ENCODE results near the gene UBE3A. TPM values are rescaled to one million over a fixed set of nuclear protein-coding genes. Genes with fewer than 3 reads are reported as not detected.

Gene UBE3A
- polyA plus RNA-seq, 1 of the 3 experiments (the other 2 are of a cell fraction): 9.7 TPM

DNA sequence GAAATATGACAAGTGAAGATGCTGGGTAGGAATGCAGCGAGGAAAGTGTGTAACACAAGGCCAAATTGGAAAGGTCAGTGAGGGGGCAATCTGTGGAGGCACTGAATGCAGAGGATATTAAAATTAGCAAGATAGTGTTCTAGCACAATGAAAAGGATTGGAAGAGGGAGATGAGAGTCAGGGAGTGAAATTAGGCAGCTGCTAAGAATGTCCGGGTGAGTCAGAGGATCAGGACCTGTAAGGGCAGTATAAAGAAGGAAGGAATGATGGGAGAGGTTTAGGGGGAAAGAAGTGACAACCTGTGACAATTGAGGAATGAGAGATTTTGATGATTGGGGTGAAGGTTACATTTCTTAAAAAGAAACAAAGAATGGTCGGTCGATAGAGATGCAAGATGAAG is 103.5 kb downstream of the UBE3A start:
- TF ChIP-seq CHD2 (IDR thresholded peaks at IDR 0.05; ENCODE audit: low read length, partially characterized antibody) (no peak), EP300 (IDR thresholded peaks at IDR 0.05; ENCODE audit: borderline replicate concordance in 1 of 2, low read depth in 1 of 2, low read length in 1 of 2) (no peak), GABPA (IDR thresholded peaks at IDR 0.05; ENCODE audit: low read depth) (no peak), RFX5 (IDR thresholded peaks at IDR 0.05; ENCODE audit: low read length) (no peak), GATA2 (CRISPR knock-in tag; IDR thresholded peaks at IDR 0.05) (no peak), TCF12 (IDR thresholded peaks at IDR 0.05) (no peak), YY1 (IDR thresholded peaks at IDR 0.05; ENCODE audit: low read depth) (no peak)
- TF ChIP-seq, protein P1, sequence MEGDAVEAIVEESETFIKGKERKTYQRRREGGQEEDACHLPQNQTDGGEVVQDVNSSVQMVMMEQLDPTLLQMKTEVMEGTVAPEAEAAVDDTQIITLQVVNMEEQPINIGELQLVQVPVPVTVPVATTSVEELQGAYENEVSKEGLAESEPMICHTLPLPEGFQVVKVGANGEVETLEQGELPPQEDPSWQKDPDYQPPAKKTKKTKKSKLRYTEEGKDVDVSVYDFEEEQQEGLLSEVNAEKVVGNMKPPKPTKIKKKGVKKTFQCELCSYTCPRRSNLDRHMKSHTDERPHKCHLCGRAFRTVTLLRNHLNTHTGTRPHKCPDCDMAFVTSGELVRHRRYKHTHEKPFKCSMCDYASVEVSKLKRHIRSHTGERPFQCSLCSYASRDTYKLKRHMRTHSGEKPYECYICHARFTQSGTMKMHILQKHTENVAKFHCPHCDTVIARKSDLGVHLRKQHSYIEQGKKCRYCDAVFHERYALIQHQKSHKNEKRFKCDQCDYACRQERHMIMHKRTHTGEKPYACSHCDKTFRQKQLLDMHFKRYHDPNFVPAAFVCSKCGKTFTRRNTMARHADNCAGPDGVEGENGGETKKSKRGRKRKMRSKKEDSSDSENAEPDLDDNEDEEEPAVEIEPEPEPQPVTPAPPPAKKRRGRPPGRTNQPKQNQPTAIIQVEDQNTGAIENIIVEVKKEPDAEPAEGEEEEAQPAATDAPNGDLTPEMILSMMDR (IDR thresholded peaks at IDR 0.05): no peak
- TF ChIP-seq, protein P2, sequence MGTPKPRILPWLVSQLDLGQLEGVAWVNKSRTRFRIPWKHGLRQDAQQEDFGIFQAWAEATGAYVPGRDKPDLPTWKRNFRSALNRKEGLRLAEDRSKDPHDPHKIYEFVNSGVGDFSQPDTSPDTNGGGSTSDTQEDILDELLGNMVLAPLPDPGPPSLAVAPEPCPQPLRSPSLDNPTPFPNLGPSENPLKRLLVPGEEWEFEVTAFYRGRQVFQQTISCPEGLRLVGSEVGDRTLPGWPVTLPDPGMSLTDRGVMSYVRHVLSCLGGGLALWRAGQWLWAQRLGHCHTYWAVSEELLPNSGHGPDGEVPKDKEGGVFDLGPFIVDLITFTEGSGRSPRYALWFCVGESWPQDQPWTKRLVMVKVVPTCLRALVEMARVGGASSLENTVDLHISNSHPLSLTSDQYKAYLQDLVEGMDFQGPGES (IDR thresholded peaks at IDR 0.05; ENCODE audit: low read depth, low read length): no peak

DNA sequence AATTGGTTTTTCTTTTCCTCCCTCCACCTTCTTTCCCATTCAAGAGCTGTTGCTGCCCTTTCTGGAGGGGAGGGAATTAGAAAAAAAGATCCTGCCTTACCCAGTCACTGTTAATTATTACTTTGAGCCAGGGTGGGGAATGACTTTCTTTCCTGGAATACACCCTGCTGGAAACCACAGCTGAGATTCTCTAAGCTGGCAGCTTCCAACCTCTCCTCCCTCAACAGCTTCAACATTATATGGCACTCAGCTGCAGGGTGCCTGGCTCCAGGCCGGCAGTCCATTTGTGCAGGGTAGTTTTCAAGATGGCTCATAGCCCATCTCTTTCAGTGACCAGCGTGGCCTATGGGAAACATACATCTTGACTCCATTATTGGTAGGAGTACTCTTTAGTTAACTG is 105.8 kb downstream of the UBE3A start:
- Histone ChIP-seq H3K4me3 (ENCODE audit: low read depth in 2 of 2, low read length in 1 of 2) (no peak overlapping the region), H3K36me3 (replicated peaks in 1 of 2; ENCODE audit: control insufficient read depth in 1 of 2, insufficient read depth in 2 of 2, low read length in 1 of 2) (peaks cover 34 to 52% of the 10 kb centered on the region in 2 experiments), H2AFZ (ENCODE audit: low read depth) (no peak overlapping the region), H3K4me1 (ENCODE audit: control insufficient read depth in 1 of 2, insufficient read depth in 2 of 2, low read depth in 1 of 2, low read length in 1 of 2) (peaks cover 0 to 6% of the 10 kb centered on the region in 2 experiments; a peak in 1 of 4 replicates), H3K9me3 (no peaks in the 10 kb centered on the region), H3K27ac (ENCODE audit: low read depth in 2 of 2, low read length in 1 of 2) (no peak overlapping the region), H3K4me2 (no peak overlapping the region), H3F3A (replicated peaks; ENCODE audit: insufficient read depth) (peaks cover 2% of the 10 kb centered on the region), H3K9me2 (no peaks in the 10 kb centered on the region), H3K9ac (no peak overlapping the region), H3K79me2 (ENCODE audit: insufficient read depth) (no peaks in the 10 kb centered on the region), H3K27me3 (ENCODE audit: insufficient read depth) (no peaks in the 10 kb centered on the region), H4K20me1 (ENCODE audit: insufficient read depth) (no peaks in the 10 kb centered on the region)
- POLR2A ChIA-PET: no interaction called here
- no peak for DNase-seq
- WGBS (ENCODE audit: low lambda C conversion rate): 100% methylated on average over 2 of the region's 2 CpGs
- CTCF ChIA-PET: no interaction called here
- TF ChIP-seq MXI1 (IDR thresholded peaks at IDR 0.05; ENCODE audit: low read depth, low read length) (no peak), EZH2phosphoT487 (IDR thresholded peaks at IDR 0.05; ENCODE audit: borderline replicate concordance, low read depth) (no peak), NFIC (IDR thresholded peaks at IDR 0.05; ENCODE audit: borderline replicate concordance) (no peak), JUND (IDR thresholded peaks at IDR 0.05) (no peak), RCOR1 (IDR thresholded peaks at IDR 0.05; ENCODE audit: low read length) (no peak), FOXM1 (IDR thresholded peaks at IDR 0.05; ENCODE audit: low read depth) (no peak), RAD21 (IDR thresholded peaks at IDR 0.05; ENCODE audit: low read length) (no peak), GATA2 (CRISPR knock-in tag; IDR thresholded peaks at IDR 0.05) (no peak), RFX5 (IDR thresholded peaks at IDR 0.05; ENCODE audit: low read length) (no peak), TAF1 (IDR thresholded peaks at IDR 0.05; ENCODE audit: borderline replicate concordance, low read depth, low read length) (no peak), MEF2A (IDR thresholded peaks at IDR 0.05; ENCODE audit: borderline replicate concordance, low read depth) (no peak), CHD2 (IDR thresholded peaks at IDR 0.05; ENCODE audit: low read length, partially characterized antibody) (no peak)
- TF ChIP-seq, protein P1 (IDR thresholded peaks at IDR 0.05): no peak
- TF ChIP-seq, protein P3, sequence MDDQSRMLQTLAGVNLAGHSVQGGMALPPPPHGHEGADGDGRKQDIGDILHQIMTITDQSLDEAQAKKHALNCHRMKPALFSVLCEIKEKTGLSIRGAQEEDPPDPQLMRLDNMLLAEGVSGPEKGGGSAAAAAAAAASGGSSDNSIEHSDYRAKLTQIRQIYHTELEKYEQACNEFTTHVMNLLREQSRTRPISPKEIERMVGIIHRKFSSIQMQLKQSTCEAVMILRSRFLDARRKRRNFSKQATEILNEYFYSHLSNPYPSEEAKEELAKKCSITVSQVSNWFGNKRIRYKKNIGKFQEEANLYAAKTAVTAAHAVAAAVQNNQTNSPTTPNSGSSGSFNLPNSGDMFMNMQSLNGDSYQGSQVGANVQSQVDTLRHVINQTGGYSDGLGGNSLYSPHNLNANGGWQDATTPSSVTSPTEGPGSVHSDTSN (IDR thresholded peaks at IDR 0.05): no peak
- TF ChIP-seq, protein P4, sequence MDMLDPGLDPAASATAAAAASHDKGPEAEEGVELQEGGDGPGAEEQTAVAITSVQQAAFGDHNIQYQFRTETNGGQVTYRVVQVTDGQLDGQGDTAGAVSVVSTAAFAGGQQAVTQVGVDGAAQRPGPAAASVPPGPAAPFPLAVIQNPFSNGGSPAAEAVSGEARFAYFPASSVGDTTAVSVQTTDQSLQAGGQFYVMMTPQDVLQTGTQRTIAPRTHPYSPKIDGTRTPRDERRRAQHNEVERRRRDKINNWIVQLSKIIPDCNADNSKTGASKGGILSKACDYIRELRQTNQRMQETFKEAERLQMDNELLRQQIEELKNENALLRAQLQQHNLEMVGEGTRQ (IDR thresholded peaks at IDR 0.05; ENCODE audit: borderline replicate concordance, low read depth, low read length): no peak
- TF ChIP-seq, protein P5, sequence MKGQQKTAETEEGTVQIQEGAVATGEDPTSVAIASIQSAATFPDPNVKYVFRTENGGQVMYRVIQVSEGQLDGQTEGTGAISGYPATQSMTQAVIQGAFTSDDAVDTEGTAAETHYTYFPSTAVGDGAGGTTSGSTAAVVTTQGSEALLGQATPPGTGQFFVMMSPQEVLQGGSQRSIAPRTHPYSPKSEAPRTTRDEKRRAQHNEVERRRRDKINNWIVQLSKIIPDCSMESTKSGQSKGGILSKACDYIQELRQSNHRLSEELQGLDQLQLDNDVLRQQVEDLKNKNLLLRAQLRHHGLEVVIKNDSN (IDR thresholded peaks at IDR 0.05; ENCODE audit: borderline replicate concordance, low read depth): no peak

More for the DNA sequence above, 103.5 kb downstream of the UBE3A start:
- Histone ChIP-seq H3K27me3 (ENCODE audit: insufficient read depth) (no peaks in the 10 kb centered on the region), H3K27ac (ENCODE audit: low read depth in 2 of 2, low read length in 1 of 2) (no peak overlapping the region), H3K4me2 (no peak overlapping the region), H3K4me3 (ENCODE audit: low read depth in 2 of 2, low read length in 1 of 2) (no peak overlapping the region), H3K9ac (no peak overlapping the region), H3K79me2 (ENCODE audit: insufficient read depth) (no peaks in the 10 kb centered on the region), H4K20me1 (ENCODE audit: insufficient read depth) (no peaks in the 10 kb centered on the region), H3K36me3 (replicated peaks in 1 of 2; ENCODE audit: control insufficient read depth in 1 of 2, insufficient read depth in 2 of 2, low read length in 1 of 2) (peaks cover 53 to 74% of the 10 kb centered on the region in 2 experiments), H3K9me3 (no peaks in the 10 kb centered on the region), H2AFZ (ENCODE audit: low read depth) (no peak overlapping the region), H3K9me2 (no peaks in the 10 kb centered on the region), H3F3A (replicated peaks; ENCODE audit: insufficient read depth) (peaks cover 2% of the 10 kb centered on the region), H3K4me1 (ENCODE audit: control insufficient read depth in 1 of 2, insufficient read depth in 2 of 2, low read depth in 1 of 2, low read length in 1 of 2) (no peaks in the 10 kb centered on the region)
- WGBS (ENCODE audit: low lambda C conversion rate): 97% methylated on average over 4 of the region's 4 CpGs
- ChIA-PET CTCF (no interaction called here), POLR2A (no interaction called here)
- no peak for DNase-seq

Data from SK-N-SH (cell line).